WERI-Rb-1 (cell line): ENCODE results near the gene UGT1A8.
"Not testable (repeated sequence)": the region's sequence is repeated elsewhere in the genome, so short reads cannot be mapped to it uniquely, and the experiment has no call there.

Experiments used
- DNase-seq: peaks from one replicate; pipeline ENCODE4 v3.0.0-alpha.2; 2020
- H3K27ac ChIP-seq: fragments of 250-450 bp; sonication (Bioruptor Pico); 2 replicates; pipeline ENCODE4 v1.5.1; 2020; ENCODE audit warnings: mild to moderate bottlenecking, moderate library complexity
- H3K27me3 ChIP-seq: fragments of 250-450 bp; sonication (Bioruptor Pico); 2 replicates; pipeline ENCODE4 v1.5.1; 2021; ENCODE audit warnings: mild to moderate bottlenecking, low read depth, moderate library complexity; ENCODE audit not compliant: insufficient read depth, severe bottlenecking
- H3K36me3 ChIP-seq: fragments of 250-450 bp; sonication (Bioruptor Pico); 2 replicates; pipeline ENCODE4 v1.5.1; 2020; ENCODE audit warnings: mild to moderate bottlenecking, moderate library complexity
- H3K4me3 ChIP-seq: 2 replicates; pipeline ENCODE4 v1.5.1; 2011; ENCODE audit warnings: low read depth, mild to moderate bottlenecking, control low read depth, low read length
- H3K9me3 ChIP-seq: fragments of 250-450 bp; sonication (Bioruptor Pico); 2 replicates; pipeline ENCODE4 v1.5.1; 2021; ENCODE audit warnings: mild to moderate bottlenecking, moderate library complexity; ENCODE audit not compliant: severe bottlenecking
- CTCF ChIP-seq: IDR thresholded peaks from 2 replicates; pipeline ENCODE4 v1.5.1; 2011; ENCODE audit warnings: low read depth, mild to moderate bottlenecking, control low read depth, inconsistent platforms, low read length

The UGT1A8 gene

GRCh38 chr2:233718552-233718951, 101.1 kb downstream of the UGT1A8 start, which contains the start of gene UGT1A4:
UGT1A4 (plus strand) TSS chr2:233718736; CDS start chr2:233718821, 85 bp downstream.
- no peaks in the 10 kb centered on the region for H3K36me3 ChIP-seq
- no peak within 1 kb of the TSS for H3K4me3 ChIP-seq
- H3K9me3 ChIP-seq = no peaks in the 10 kb centered on the region
- H3K27ac ChIP-seq = no peak within 1 kb of the TSS
- no peak for TF ChIP-seq CTCF
- H3K27me3 ChIP-seq = no peaks in the 10 kb centered on the region
- no peak for DNase-seq

GRCh38 chr2:233728723-233729301, 111.4 kb downstream of the UGT1A8 start, which contains the start of gene UGT1A3:
UGT1A3 (plus strand) TSS chr2:233729042; CDS start chr2:233729127, 85 bp downstream.
- no peaks in the 10 kb centered on the region for H3K36me3 ChIP-seq
- H3K4me3 ChIP-seq = no peak within 1 kb of the TSS
- TF ChIP-seq CTCF = no peak
- DNase-seq = no peak
- H3K27me3 ChIP-seq = no peaks in the 10 kb centered on the region
- H3K27ac ChIP-seq = no peak within 1 kb of the TSS
- peaks cover 3% of the 10 kb centered on the region for H3K9me3 ChIP-seq

GRCh38 chr2:233736868-233737653, 119.6 kb downstream of the UGT1A8 start:
- H3K9me3 ChIP-seq, H3K4me3 ChIP-seq, H3K36me3 ChIP-seq, H3K27me3 ChIP-seq, H3K27ac ChIP-seq, DNase-seq: not testable (repeated sequence)

GRCh38 chr2:233740870-233741269, 123.4 kb downstream of the UGT1A8 start:
- no peak for TF ChIP-seq CTCF
- peaks cover 9% of the 10 kb centered on the region for H3K9me3 ChIP-seq
- DNase-seq = no peak
- H3K36me3 ChIP-seq = no peaks in the 10 kb centered on the region
- H3K27ac ChIP-seq = no peak overlapping the region
- H3K27me3 ChIP-seq = no peaks in the 10 kb centered on the region
- H3K4me3 ChIP-seq = no peak overlapping the region

GRCh38 chr2:233743464-233744259, 126.2 kb downstream of the UGT1A8 start:
- no peak overlapping the region for H3K4me3 ChIP-seq
- no peak for TF ChIP-seq CTCF
- no peaks in the 10 kb centered on the region for H3K27me3 ChIP-seq
- DNase-seq = no peak
- peaks cover 1% of the 10 kb centered on the region for H3K9me3 ChIP-seq
- H3K36me3 ChIP-seq = no peaks in the 10 kb centered on the region
- no peak overlapping the region for H3K27ac ChIP-seq
